Activated T-helper 1 cell treated with anti-CD3 and anti-CD28 coated beads, Interleukin-2, amount 50 U/mL, for 16 hours (primary cell): ENCODE data around the gene DLG2.

Experiments
- DNase-seq, 2 donors: peaks; one replicate each; pipeline ENCODE4 v3.0.0-alpha.2; 2020; ENCODE audit warnings: low read depth in 1 of 2, low spot score in 1 of 2

Gene DLG2

DNA sequence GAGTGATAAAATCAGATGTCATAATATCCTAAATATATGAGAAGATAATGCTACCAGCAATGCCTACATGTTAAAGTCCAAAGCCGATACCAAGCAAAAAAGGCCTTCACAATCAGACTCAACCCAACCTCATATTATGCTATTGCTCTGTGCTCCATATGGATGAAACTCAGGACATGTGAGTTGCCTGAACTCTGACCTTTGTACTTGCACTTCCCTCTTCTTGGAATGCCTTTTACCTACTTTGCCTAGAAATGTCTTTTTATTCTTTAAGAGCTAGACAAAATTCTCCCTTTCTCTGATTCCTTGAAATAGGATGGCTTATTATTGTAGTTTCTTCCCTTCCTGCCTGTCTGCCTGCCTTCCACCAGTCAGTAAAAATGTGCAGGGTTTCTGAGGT, 1386.3 kb downstream of the DLG2 start:
- DNase-seq = no peak

DNA sequence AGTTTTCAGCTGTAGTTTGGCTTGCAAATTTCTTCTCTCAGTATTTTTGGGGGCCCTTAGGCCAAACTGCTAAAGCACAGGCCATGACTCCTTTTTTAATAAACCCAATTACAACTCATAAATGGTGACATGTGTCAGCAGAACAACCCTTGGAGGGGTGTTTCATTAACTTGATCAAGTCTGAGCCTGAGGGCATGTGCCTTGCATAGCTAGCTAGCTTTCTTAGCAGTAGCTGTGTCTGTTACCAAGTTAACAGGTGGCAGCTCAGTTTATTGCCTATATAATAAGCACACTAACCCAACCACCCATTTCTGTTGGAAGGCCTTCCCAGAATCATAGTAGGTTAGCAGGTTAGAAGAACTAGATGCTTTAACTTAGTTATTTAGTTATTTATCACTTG, 1390.7 kb downstream of the DLG2 start:
- DNase-seq = no peak

DNA sequence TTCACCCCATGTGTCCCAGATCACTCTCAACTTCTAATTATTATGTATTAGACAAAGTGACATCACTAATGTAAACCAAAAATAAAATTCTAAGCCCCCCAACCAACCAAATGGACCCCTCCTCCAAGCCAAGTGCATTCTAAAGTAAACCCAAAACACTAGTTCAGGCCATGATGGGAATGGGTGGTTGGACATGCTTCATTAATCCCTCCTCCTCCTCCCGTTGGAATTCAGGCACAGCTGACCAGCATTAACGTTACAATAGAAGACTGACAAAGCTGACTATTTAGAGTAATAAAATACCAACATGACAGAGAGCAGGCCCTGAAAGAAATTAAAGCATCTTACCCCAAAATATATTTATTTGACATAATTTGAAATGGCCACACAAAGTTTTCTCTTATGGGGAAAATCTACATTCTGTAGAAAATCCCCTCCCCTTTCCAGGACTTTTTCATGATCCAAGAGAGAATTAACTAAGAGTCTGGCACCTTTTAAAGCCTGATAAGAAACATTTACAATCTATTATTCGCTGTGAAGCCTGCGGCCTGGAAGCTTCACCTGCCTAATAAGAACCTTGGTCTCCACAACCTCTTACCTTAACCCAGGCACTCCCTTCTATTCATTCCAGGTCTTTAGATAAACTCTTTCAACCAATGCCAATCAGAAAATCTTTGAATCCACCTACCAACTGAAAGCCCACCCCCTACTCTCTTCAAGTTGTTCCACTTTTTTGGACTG, 1392.5 kb downstream of the DLG2 start:
- no peak for DNase-seq

DNA sequence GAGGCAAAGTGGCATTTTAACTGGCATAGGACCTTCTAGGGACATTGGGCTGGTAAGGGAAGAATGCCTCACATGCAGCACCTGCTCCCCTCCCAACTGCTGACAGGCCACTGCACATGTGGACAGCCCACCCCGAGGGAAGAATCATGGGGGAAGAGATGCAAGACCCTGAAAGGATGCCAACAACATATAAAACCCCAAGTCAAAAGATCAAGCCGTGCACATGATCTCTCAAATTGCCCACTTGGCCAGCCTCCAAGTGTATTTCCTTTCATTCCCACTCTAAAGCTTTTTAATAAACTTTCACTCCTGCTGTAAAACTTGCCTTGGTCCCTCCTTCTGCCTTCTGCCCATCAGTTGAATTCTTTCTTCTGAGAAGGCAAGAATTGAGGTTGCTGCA, 1393.1 kb downstream of the DLG2 start:
- DNase-seq = no peak

DNA sequence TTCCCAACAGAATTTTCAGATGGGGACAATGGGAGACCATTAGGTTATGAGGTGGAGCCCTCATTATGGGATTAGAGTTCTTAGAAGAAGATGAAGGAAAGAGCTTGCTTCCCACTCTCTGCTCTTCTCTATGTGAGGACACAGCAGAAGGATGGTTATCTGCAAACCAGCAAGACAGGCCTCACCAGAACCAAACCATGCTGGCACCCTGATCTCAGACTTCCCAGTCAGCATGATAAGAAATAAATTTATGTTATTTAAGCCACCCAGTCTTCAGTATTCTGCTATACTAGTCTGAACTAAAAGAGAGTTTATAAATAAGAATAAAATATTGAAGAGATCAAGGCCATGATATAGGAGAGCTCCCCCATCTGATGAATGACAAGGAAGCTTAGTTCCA, 1394.6 kb downstream of the DLG2 start:
- no peak for DNase-seq

DNA sequence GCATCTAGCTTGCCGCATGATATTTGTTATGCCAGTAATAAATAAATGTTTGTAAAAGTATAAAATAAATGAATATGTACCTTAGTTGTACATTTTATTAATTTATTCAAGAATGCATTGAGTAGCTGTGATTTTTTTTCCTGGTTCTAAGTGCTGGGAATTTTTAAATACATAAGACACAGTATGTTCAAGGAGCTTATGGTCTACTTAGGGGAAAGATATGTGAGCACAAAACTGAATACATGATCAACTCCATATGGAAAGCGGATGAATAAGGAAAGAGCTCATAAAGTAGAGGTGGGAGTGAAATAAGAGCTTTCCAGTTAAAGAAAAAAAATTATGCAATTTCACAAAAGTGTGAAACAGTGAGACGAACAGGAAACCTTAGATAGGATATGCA, 1396.7 kb downstream of the DLG2 start:
- no peak for DNase-seq

DNA sequence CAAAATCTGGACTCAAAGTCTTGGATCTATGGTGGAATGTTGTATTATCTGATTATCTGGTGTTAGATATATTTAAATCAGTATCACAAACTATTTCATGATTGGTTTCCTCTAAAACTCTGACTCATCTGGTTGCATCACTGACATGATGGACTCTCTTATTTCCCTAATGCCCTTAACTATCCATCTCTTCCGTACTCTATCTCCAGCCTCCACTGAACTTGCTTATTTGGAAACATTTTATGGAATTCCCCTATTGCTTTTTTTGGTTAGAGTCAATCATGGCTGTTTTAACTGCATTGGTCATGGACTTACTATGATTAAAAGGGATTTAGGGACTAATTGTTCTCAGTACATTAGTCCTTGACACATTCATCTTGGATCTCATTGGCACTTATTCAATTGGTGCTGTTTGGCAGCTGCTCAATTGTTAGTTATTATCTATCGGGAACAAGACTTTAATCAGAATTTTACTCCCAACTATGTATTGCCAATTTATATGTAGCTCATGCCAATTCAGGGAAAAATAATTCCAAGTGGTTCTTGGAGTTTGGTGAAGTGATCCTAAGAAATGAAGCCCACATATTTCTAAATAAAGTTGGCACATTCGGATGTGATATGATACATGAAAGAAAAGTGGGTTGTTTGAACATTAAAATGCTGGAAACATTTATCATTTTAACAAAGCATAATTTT, 1399.0 kb downstream of the DLG2 start:
- DNase-seq = no peak

DNA sequence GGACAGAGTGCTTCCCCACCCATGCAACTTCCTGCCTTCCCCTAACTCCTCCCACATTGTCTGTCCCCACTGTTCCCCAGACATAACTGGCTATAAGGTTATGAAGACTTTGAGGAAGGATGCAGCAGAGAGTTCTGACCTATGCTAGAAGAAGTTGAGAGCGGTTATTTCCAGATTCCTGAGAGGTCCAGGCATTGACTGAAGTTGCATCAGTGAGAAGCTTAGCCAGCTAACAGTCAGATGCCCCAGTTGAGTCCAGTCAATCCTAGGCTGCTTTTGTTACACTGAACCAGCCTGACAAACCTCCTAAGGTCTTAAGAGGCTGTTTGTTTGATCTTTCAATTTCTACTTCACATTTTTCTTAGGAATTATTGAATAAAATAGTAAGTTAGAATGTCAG, 1403.1 kb downstream of the DLG2 start:
- no peak for DNase-seq

DNA sequence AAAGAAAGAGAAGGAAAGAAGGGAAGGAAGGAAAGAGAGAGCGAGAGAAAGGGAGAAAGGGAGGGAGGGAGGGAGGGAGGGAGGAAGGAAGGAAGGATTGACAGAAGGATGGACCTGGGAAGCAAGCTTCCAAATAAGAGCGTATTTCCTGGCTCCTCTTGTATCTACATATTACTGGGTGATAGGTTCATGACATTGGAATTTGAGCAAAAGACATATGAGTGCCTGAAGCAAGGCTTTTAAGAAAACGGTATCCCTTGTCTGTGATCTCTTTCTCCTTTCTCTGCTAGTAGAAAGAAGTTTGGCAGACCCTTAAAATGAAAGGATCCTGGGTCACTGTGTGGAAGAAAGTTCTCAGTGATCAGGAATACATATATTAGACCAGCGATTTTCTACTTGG, 1408.8 kb downstream of the DLG2 start:
- DNase-seq = no peak

DNA sequence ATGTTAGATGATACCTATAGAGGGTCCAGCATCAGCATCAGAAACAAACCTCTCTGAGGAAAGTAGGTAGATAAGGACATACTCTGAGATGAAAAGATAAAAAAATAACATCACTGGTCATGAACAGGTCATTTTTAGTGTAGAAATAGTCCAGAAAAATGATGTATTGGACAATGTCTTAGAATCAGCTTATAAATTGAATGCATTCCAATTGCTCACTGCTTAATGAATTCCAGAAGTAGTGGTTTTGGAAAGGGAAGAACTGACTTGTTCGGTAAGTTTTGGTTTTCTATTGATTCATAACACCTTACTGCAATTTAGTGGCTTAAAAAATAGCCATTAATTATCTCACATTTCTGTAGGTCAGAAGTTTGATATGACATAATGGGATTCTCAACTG, 1411.5 kb downstream of the DLG2 start:
- DNase-seq = no peak

DNA sequence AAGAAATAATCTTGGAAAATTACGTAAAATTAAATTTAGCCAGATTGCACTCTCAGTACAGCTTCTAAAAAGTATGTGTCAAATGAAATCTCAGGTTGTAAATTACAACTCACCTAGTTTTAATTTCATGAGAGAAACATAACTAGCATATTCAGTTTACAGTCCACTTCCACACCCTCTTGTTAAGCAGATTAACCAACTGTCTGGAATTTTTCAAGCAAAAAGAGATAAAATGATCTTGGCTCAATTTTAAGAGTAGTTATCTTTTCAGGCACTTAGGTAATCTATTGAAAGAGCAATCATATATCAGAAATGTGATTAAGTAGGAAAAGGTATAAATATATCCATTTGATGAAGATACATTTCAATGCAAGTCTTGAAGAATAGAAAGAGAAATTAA, 1412.6 kb downstream of the DLG2 start:
- no peak for DNase-seq

DNA sequence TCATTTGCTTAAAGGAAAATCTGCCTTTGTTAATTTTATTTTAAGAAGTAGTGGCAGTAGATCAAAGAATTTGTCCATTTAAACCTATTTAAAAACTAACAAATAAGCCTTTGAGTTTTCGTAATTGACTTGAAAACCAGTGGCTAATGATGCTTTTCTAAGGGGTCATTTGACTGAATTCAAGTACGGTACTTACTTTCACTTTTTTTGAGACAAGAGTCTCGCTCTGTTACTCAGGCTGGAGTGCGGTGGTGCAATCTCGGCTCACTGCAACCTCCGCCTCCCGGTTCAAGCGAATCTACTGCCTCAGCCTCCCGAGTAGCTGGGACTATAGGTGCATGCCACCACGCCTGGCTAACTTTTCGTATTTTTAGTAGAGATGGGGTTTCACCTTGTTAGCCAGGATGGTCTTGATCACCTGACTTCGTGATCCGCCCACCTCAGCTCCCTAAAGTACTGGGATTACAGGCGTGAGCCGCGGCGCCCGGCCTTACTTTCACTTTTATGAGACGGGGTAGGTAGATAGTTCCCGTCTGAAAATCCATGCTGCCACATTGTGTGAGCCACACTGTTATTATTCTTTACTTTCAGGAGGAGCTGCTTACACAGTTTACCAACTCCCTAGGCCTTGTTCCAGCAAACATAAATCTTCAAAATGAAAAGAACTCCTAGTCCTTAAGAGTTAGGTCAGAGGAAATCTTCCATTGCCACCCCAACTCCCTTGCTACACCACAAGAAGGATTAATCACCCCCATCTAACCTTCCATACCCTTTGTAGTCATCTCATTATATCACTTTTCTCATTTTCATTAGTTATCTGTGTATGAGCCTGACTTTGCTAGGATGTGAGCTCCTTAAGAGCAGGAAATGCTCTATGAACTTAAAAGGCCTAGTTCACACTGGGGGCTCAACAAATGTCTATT, 1414.4 kb downstream of the DLG2 start:
- DNase-seq = no peak

DNA sequence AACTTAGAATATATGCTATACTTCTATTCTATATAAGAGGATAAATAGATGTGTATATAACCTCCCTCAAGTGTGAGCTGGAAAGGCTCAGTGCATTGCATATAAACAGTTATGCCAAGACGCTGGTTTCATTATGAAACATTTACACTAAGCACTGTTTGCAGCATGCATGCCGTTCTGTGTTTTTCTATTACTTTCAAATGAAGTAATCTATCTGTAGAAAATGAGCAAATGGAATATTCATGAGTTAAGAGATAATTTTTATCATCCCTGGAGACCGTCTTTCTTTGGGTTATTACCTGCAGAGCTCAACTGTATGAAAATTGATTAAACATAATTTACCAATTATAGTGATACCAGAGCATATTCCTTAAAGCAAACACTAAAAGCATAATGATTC, 1415.2 kb downstream of the DLG2 start:
- no peak for DNase-seq

DNA sequence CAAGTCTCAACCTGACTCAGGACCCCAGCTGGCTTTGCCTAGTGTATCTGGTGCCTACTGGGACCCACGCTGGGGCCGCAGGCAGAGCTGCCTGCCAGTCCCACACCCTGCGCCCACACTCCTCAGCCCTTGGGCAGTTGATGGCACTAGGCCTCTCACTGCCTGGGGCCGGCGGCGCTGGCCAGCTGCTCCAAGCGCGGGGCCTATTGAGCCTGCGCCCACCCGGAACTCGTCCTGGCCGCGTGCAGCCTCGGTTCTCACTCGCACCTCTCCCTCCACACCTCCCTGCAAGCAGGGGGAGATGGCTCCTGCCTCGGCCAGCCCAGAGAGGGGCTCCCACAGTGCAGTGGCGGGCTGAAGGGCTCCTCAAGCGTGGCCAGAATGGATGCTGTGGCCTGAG, 1432.4 kb downstream of the DLG2 start:
- no peak for DNase-seq

DNA sequence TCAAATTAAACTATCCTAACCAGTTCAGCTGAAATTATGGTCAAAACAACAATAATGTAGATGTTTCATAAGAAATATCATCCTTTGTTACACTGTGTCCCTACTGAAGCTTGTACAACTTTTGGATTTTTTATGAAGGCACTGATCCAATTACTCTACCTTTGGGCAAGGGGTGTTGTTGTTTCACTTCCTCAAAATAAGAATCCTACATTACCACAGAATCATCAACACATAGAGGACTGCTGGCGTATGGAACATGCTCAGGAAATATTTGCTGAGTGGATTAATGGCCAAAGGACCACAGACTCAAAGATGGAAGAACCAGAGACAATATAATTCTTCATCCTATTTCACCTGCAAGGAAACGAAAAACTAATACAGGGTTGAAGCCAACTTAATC, 1433.4 kb downstream of the DLG2 start:
- no peak for DNase-seq

DNA sequence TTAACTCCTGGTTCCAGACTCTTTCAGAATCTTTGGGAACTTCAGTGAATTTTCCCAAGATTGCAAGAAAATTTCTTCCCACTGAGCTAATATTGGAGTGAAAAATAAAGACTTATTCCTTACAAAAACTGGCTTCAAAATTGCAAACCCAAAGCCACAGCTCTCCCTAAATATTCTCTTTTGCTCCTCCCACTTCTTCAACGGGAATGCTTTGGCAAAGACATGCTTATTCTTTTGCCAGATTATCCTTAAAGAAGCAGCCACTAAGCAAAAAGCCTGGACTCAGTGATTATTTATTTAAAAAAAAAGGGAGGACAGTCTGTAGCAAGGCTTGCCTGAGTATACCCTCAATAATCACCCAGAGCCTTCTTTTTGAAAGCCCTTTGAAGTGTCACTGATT, 1438.6 kb downstream of the DLG2 start:
- no peak for DNase-seq

DNA sequence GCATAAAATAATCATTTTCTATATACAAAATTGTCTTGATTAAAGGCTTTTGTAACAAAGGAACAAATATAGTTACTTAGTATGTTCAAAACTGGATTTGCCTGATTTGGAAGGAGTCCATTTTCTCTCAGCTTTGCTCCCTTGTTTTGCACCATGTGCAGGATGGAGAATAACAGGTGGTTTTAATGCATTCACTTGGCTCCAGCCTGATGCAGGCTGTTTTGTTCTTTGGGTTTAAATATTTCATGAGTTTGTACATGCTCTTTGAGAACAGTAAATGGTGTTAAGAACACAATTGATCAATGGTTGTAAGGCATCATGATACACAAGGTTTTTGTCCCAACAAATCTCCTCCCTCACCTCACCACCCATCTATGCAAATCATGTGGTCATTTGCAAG, 1454.1 kb downstream of the DLG2 start:
- no peak for DNase-seq

DNA sequence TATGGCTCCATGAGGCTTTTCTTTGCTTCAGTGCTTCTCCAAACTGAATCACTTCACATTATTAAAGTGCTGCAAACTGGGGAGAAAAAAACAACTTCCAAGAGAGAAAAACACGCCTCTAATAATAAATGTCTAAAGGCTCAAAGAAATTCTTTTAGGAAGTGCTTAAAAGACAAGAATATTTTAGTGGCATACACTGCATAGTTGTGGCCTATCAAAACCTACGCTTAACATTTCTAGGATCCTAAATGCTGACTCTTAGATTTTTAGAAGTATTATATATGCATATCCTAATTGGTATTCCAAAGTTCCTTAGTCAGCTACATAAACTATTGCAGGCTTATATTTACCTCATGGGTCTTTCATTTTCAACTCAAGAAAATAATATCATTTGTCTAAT, 1462.0 kb downstream of the DLG2 start:
- DNase-seq = no peak

DNA sequence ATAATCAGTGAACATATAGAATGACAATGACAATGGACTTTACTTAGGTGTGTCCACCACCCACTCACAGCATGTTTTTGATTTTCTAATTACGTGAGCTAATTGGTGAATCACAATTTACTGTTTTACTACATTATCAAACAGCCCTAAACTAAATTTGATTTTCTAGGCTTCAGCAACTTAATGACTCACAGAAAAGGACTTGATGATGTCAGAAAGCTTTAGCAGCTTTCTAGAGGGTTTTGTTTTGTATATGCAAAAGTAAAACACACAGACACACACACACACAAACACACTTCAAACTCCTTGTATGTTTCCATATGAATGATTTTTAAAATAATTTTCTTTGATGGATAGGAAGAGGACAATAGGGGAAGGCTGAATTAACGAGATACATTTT, 1462.4 kb downstream of the DLG2 start:
- DNase-seq = no peak

DNA sequence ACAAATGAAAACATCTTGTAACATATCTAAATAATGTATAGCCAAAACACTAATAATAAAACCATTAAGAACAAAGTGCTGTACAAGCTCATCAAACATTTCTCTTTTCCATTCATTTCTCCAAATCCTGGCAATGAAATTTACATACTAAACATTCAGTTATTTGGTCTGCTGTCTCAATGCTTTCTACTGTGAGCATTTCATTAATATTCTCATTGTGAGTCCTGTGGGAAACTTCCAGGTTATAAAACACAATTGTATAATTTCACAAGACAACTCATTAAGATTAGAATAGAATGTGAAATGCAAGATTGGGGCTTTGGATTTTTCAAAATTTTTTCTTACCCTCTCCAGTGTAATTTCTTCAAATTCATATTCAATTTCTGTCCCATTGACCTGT, 1464.0 kb downstream of the DLG2 start:
- DNase-seq = no peak

DNA sequence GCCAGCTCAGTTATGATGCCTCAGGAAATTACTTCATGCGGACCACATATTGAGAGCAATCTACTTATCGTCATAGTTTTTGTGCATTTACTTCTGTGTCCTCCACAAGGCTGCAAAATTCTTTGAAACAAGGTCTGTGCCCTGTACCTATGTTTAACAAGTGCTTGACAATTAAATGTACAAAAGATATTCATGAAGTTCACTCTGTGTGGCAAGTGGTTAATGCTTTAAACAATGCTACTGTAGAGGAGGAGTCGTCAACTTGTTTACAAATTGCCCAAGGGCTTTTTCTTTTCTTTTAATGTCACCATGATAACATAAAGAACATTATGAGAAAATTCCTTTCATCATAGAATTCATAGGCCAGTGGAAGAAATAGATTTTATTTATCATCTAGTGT, 1469.5 kb downstream of the DLG2 start:
- no peak for DNase-seq

DNA sequence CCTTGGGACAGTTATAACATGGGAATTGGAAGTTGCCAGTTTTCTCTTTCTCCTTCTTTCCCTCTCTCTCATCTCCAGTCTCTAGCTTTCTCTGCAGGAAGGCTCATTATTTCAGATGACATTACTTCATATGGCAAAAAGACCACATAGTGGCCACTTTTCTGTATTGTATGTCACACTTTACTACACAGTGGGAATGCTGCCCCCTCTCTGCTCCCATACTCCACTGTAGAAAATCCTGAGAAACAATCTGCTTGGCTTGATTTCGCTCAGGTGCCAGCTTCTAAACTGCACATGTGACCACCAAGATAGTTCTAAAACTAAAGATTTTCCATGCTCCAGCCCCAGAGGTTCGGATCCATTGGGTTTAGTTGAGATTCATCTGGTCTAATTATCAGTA, 1480.3 kb downstream of the DLG2 start:
- DNase-seq = no peak
